HG03159 (cell line): Measurements from ENCODE around the gene INTS2.
"Not testable (repeated sequence)": the region's sequence is repeated elsewhere in the genome, so short reads cannot be mapped to it uniquely, and the experiment has no call there.

ENCODE experiments used
- ATAC-seq: cut with Tn5 transposase; IDR thresholded peaks from one replicate; pipeline ENCODE4 v1.9.1; 2021; ENCODE audit warnings: mild to moderate bottlenecking, moderate library complexity; ENCODE audit not compliant: unreplicated experiment

Gene INTS2, protein sequence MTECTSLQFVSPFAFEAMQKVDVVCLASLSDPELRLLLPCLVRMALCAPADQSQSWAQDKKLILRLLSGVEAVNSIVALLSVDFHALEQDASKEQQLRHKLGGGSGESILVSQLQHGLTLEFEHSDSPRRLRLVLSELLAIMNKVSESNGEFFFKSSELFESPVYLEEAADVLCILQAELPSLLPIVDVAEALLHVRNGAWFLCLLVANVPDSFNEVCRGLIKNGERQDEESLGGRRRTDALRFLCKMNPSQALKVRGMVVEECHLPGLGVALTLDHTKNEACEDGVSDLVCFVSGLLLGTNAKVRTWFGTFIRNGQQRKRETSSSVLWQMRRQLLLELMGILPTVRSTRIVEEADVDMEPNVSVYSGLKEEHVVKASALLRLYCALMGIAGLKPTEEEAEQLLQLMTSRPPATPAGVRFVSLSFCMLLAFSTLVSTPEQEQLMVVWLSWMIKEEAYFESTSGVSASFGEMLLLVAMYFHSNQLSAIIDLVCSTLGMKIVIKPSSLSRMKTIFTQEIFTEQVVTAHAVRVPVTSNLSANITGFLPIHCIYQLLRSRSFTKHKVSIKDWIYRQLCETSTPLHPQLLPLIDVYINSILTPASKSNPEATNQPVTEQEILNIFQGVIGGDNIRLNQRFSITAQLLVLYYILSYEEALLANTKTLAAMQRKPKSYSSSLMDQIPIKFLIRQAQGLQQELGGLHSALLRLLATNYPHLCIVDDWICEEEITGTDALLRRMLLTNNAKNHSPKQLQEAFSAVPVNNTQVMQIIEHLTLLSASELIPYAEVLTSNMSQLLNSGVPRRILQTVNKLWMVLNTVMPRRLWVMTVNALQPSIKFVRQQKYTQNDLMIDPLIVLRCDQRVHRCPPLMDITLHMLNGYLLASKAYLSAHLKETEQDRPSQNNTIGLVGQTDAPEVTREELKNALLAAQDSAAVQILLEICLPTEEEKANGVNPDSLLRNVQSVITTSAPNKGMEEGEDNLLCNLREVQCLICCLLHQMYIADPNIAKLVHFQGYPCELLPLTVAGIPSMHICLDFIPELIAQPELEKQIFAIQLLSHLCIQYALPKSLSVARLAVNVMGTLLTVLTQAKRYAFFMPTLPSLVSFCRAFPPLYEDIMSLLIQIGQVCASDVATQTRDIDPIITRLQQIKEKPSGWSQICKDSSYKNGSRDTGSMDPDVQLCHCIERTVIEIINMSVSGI

DNA sequence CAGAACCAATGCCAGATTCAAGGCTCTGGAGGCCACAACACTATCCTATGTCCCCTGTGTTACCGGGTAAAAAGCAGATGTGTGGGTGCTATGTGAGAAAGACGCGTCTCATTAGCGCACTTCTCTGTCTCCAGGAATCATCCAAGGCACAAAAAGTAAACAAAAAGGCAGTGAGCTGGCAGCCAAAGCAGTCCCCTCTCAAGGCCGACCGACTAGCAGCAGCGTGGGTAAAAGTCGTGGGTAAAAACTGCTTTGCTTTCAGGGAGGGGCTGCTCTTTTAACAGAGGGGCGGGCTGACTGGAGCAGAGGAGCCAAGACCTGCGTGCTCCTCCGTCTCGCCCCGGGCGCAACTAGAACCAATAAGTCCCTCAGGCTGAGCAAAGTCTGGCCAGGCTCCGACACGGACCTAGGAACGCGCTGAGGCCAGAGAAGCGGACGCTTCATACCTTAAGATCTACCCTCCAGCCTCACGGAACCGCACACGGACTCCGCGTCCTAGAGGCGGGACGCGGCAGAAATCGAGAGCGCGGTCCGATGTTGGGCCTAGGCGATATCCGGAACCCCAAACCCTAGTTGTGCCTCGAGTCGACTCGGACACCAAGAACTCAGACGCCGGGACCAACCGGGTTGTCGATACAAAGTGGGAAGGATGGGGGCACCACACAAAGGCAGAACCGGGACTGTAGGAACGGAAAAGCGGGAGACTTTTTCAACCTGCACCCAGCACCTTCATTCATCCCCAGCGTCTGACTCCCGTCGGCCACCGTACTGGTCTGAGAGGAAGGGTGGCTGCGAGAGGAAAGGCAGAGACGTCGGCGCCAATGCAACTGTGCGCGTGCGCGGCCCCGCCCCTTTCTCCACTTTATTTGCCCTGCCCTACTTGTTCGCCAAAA lies at the start of gene INTS2:
TSS of gene INTS2 (minus strand) at position 775 of the 893 bp plus-strand sequence. CDS start 1,338 bp downstream, outside the sequence.
- peak; percentile 81 for ATAC-seq

DNA sequence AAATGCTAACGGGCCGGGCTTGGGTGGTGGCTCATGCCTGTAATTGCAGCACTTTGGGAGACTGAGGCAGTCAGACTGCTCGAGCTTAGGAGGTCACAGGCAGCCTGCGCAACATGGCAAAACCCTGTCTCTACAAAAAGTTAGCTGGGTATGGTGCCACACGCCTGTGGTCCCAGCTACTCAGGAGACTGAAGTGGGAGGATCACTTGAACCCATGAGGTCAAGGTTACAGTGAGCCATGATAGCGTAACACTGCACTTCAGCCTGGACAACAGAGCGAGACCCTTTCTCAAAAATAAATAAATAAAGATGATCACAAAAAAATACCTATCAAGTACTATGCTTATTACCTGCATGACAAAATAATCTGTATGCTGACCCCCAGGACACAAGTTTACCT lies 46.3 kb upstream of the INTS2 start:
- ATAC-seq = no peak

DNA sequence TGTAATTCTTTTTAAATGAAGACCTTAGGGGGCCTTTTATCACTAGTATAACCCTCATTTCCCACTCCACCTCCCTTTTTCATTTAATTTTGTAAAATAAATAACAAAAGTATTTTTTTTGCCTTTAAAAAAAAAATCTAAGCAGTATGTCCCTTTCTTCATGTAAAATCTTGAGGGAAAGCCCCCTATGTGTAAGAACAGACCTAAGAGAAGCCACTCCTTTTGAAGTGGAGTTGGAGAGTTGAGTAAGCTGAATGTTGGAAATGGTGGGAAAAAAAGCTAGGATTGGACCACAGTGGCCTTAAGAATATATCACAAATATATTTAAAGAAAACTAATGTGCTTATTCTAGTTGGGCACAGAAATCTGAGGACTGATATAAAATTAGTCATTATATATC lies 44.5 kb upstream of the INTS2 start:
- no peak for ATAC-seq

DNA sequence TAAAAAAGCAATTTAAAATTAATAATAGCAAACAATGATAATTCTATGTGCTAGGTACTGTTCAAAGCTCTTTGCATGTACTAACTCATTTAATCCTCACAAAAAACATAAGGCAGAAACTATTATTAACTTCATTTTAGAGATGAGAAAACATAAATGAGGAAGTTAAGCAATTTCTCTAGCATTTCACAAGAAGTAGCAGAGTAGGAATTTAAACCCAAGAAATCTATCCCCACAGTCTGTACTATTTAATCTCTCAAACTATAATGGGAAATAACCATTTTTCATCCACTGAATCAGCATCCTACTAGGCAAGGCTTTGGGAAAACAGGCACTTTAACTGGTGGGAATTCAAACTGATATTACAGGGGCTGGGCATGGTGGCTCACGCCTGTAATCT lies 42.2 kb upstream of the INTS2 start:
- ATAC-seq = no peak

DNA sequence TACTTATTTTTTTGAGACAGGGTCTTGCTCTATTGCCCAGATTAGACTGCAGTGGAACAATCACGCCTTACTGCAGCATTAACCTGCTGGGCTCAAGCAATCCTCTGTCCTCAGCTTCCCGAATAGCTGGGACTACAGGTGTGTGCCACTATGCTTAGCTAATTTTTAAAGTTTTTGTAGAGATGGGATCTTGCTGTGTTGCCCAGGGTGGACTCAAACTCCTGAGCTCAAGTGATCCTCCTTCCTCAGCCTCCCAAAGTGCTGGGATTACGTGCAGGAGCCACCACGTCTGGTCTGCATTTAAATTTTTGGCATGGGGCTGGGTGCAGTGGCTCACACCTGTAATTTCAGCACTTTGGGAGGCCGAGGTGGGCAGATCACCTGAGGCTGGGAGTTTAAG lies 41.0 kb upstream of the INTS2 start:
- no peak for ATAC-seq

DNA sequence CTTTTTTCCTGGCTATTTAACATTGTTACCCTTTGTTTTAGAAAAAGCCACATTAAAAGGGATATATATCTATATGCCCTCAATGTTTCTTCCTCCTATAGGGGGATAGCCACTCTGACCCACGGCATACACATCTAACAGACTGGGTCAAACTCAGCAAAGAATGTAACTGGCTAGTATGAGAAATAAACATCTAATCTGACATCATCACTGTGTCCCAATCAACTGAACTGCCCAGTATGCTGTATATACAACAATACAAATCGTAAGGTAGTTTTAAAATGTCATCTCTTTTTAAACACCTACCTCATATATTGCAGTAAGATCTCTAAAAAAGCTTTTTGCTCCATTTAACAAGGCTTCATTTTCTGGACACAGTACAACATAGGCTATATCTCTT lies 39.9 kb upstream of the INTS2 start:
- no peak for ATAC-seq

DNA sequence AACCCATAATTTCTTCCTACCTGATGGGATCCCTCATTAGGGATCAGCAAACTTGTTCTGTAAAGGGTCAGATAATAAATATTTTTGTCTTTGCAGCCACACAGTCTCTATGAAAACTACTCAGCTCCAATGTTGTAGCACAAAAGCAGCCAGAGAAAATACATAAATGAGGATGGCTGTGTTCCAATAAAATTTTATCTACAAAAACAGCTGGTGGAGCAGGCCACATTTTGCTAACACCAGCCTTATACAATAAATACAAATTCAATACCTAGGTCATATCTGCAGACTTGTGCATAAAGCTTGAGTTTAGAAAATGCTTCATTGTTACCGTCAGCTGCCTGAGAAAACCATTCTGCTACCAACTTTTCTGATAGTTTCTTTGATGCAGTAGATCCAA lies 38.4 kb upstream of the INTS2 start:
- no peak for ATAC-seq

DNA sequence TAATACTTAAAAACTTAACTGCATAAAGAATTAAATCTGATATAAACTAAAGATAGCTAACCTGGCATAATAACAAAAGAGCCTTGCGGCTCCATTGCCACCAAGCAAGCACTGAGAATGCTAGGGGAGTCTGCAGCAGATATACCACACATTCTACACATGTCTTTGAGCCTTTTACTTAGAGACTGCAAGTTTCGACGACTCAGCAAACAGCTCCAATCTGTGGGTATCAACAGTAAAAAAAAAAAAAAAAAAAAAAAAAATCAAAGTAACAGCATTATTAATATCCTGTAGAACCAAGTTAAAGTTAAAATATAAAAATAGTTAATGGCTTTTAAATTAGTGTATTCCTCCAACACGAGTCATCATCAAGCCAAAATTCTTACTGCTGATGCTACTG lies 27.8 kb upstream of the INTS2 start:
- no peak for ATAC-seq

DNA sequence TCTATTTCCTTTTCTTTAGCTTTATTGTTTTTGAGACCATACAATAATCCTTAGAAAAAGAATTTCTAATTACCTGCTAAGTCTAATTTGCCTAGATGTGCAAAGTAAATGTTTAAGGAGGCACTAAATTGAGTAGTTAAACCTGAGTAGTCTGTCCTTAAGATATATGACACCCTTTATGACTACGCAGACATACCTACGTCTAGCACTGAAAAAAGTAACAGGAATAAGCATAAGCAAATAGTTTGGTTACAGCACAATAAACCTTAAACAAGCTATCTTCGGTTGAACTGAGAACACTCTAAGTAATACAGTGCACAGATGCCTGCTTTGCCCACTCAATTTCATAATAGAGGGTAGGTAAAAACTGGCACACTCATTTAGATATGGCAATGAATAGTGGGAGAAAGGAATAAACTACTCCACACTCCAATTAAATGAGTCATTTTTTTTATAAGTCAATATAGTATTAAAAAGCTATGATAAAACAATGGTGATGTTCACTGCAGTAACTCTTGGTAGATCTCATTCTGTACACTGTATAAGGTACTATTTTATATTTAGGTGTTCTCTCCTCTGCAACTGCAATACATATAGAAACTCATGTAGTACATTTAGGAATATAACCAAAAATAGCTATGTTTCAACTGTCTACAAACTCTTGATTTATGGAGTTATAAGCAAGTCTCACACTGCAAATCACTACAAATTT lies 19.7 kb upstream of the INTS2 start:
- no peak for ATAC-seq

DNA sequence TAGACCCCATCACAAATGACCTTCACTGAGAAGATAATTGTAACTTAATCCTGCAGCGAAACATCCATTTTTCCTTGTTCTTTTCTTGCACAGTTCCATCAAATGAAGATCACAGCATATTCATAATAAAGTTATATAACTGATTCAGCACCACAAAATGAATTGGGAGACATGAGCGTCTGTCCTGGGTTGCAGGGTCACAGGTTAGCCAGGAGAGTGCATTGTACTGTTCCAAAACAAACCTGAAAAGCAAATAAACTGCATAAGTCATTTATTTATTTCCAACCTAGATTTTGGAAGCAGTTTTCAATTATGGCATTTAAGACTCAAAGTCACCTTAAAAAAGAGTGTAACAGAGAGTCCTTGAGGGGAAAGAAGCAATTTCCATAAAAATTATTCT lies 18.6 kb upstream of the INTS2 start:
- no peak for ATAC-seq

DNA sequence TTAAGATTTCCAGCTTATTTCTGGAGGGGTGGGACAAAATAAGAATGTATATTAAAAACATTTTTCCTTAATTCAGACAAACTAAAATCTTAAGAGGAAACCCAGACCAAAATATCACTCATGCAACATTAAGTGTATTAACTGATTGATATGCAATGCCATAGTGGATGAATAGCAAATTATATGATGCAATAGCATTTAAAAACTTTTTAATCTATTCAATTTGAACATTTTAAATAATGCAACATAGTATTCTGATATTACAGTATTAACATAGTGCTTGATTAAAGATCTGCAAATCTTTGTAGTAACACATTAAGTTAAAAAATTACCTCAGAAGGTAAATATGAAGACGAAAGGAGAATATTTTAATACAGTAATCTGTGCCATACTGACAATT lies 15.3 kb upstream of the INTS2 start:
- ATAC-seq = no peak

DNA sequence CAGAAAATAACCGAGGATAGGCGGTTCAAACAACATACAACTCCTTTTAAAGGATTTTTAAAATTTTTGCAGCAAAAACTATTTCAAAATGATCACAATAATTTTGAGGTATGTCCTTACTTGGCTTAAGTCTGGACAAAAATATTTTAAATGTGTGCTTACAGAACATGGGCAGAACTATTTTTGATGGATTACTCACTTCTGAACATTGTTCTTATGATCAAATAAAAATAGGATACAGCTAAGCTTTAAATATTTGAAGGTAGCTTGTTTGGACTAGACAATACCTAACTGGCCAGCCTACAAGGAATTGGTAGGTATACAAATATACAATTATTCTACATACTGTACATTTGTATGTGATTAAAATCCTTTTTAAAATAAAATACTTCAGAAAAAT lies 14.3 kb upstream of the INTS2 start:
- ATAC-seq = no peak

DNA sequence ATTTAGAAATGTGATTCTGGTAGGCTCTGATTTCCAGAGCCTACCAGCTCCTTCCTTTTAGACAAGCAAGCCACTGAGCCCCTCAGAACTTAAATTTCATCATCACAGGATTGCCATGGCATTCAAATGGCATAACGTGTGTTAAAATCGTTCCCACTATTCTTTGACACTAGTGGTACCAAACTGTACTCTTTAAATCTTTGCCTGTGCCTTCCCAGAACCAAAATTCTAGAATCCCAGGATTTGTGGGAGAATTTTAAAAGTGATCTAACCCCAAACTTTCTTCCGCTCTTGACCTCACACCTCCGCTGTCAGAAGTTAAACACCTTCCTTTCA lies 287 bp upstream of the INTS2 start:
- no peak for ATAC-seq

DNA sequence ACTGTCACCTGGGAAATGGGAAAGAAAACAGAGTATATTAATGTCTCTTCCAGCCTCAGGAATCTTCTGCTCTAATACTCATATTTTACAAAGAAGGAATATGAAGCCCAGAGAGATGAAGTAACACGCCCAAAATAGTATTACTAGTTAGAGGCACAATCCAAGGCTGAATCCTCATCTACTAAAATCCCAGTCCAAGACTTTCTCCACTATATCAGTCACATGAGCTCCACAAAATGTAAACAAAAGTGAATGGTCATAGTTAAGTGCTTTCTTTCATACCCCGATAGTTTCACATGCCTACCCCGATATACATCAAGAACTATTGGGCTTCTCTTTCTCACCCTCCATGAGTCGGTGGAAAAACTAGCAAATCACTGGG lies 965 bp downstream of the INTS2 start:
- no peak for ATAC-seq

DNA sequence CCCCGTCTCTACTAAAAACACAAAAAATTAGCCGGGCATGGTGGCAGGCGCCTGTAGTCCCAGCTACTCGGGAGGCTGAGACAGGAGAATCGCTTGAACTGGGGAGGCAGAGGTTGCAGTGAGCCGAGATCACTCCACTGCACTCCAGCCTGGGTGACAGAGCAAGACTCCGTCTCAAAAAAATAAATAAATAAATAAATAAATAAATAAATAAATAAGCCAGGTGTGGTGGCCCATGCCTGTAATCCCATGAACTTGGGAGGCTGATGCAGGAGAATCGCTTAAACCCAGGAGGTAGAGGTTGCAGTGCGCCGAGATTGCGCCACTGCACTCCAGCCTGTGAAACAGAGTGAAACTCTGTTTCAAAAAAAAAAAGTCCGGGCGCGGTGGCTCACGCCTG lies 12.6 kb downstream of the INTS2 start:
- ATAC-seq = not testable (repeated sequence)

DNA sequence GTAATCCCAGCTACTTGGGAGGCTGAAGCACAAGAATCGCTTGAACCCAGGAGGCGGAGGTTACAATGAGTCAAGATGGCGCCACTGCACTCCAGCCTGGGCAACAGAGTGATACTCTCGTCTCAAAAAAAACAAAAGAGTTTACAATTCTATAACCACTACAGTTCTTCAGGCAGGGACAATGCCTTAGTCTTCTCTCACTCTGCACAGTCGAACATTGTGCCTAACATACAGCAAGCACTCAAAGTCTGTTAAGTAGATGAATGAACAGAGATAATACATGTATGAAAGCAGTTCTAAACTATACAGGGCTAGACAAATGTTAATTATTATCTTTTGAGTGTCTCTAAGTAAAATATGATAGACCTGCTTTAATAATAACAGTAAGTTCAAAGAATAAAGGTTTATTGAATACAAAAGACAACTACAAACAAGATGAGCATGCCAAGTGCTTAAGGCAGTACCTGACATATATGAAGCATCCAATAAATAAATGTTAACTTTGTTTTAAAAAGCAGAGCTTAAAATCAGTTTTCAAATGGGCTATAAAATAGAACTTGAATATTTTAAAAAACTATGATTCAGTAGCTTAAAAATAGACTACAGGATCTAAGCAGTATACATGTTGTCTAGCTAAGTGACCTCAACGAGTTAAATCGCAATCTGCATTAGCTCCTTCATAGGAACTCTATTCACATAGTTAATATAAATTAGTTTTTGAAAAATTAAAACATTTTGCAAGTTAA lies 19.3 kb downstream of the INTS2 start:
- no peak for ATAC-seq

DNA sequence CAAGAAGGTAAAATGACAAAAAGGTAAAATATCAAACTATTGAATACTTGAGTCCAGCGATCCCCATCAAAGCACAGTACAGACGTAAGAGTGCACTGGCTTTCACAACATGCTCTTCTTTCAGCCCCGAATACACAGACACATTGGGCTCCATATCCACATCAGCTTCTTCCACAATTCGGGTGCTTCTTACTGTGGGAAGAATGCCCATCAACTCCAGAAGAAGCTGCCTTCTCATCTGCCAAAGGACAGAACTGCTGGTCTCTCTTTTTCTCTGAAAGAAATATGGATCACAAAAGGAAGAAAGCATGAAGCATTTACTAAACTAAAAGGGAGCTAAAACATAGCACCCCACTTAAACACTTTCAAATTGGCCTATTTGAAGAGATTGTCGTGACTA lies 20.4 kb downstream of the INTS2 start:
- ATAC-seq = no peak

DNA sequence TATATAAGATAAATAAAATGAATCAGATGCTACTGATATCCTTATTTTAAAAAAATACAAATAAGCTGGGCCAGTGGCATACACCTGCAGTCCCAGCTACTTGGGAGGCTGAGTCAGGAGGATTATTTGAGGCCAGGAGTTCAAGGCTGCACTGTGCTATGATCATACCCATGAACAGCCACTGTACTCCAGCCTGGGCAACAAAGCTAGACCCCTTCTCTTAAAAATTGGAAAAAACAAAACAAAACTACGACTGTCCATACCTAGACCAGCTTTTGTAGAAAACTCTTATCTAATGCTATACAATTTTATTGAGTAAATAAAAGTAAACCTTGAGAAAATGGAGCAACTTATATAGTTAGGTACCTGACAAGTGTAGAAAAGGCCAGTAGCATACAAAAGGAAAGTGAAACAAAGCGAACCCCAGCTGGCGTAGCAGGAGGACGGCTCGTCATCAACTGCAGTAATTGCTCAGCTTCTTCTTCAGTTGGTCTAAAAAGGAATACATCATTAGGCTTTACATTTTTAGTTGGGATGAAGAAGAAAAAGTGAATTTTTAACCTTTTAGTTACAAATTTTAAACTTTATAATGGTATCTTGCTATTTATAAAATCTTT lies 23.6 kb downstream of the INTS2 start:
- ATAC-seq = peak; percentile 94

DNA sequence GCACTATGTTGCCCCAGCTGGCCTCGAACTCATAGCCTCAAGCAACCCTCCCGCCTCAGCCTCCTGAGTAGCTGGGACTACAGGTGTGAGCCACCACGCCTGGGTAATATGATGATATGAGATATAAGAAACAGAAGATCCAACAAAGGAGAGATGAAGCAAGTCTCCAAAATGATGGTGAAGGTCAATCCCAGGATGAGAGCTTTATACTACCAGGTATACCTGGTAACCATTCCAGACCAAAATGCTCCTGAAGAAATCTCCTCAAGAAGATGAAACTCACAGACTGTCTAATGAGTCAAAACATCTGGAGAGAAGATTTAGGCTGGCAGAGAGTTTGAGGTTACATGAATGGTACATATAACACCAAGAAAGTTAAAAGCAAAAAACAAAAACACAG lies 24.5 kb downstream of the INTS2 start:
- ATAC-seq = no peak
